ENCODE data around the gene DEFB131B.
"Not testable (repeated sequence)": the region's sequence is repeated elsewhere in the genome, so short reads cannot be mapped to it uniquely, and the experiment has no call there.

DNA sequence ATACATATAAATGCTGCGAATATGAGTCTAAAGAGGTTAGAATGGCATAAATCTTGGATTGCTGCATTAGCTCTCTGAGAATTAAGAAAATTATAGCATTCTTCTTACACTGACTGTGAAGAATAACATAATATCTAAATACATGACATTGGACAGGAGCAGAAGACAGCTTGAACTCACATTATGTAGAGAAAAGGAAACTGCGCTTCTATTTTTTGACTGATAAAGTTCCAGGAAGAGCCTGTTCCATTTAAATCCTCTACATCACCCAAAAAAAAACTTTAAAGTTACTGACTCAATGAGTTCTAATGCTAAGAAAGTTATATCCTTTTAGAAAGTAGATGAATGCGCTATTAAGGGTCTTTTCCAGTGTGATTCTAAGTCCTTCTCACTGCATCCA lies 17.4 kb upstream of the DEFB131B start:
- TF ChIP-seq BRD9 (IDR thresholded peaks at IDR 0.05; ENCODE audit: low read depth, partially characterized antibody); FOXM1 (IDR thresholded peaks at IDR 0.05; ENCODE audit: low read depth); FOXM1 (CRISPR knock-in tag; IDR thresholded peaks at IDR 0.05; ENCODE audit: low read depth); RB1 (IDR thresholded peaks at IDR 0.05; ENCODE audit: low read depth); ZNF24 (IDR thresholded peaks at IDR 0.05); JUNB (CRISPR knock-in tag; conservative IDR thresholded peaks at IDR 0.05); MXI1 (IDR thresholded peaks at IDR 0.05; ENCODE audit: low read depth, low read length); TAF7 (tag; IDR thresholded peaks at IDR 0.05): not testable (repeated sequence)
- TF ChIP-seq, protein P1, sequence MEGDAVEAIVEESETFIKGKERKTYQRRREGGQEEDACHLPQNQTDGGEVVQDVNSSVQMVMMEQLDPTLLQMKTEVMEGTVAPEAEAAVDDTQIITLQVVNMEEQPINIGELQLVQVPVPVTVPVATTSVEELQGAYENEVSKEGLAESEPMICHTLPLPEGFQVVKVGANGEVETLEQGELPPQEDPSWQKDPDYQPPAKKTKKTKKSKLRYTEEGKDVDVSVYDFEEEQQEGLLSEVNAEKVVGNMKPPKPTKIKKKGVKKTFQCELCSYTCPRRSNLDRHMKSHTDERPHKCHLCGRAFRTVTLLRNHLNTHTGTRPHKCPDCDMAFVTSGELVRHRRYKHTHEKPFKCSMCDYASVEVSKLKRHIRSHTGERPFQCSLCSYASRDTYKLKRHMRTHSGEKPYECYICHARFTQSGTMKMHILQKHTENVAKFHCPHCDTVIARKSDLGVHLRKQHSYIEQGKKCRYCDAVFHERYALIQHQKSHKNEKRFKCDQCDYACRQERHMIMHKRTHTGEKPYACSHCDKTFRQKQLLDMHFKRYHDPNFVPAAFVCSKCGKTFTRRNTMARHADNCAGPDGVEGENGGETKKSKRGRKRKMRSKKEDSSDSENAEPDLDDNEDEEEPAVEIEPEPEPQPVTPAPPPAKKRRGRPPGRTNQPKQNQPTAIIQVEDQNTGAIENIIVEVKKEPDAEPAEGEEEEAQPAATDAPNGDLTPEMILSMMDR (IDR thresholded peaks at IDR 0.05 in 2 of 3, conservative IDR thresholded peaks at IDR 0.05 in 1 of 3; ENCODE audit: insufficient read depth in 2 of 3, low read depth in 1 of 3, low read length in 3 of 3) = not testable (repeated sequence)

Data from K562 (cell line).